Measurements from ENCODE around the gene RNF213. TPM values are rescaled to one million over a fixed set of nuclear protein-coding genes. Genes with fewer than 3 reads are reported as not detected.

Gene RNF213
- total RNA-seq, 3 donors from 2014 or later, result 96.0 to 111 (median 101) TPM

- TF ChIP-seq CTCF (IDR thresholded peaks at IDR 0.05), result no peak
- Histone ChIP-seq H3K4me3 (no peak overlapping the region), H3K27ac (no peak overlapping the region), H3K4me1 (no peaks in the 10 kb centered on the region), H3K36me3 (peaks cover 16% of the 10 kb centered on the region), H3K27me3 (no peaks in the 10 kb centered on the region), H3K9me3 (no peaks in the 10 kb centered on the region)
- intact Hi-C loops (cut with DNase I; ENCODE audit: low total_unique reads), result no loop called here
- no peak for DNase-seq (ENCODE audit: low spot score in 2 of 2)
Measured at GRCh38 chr17:80339731-80340456, 79.2 kb downstream of the RNF213 start.

DNA sequence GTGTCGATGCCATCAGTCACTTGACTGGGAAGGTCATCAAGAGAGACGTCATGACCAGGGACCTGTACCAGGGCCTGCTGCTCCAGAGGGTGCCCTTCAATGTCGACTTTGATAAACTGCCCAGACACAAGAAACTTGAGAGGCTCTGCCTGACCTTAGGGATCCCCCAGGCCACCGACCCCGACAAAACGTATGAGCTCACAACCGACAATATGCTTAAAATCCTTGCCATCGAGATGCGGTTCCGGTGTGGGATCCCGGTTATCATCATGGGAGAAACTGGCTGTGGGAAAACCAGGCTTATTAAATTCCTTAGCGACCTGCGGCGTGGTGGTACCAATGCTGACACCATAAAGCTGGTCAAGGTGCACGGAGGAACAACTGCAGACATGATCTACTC, 84.7 kb downstream of the RNF213 start:
- no peak overlapping the region for H3K27ac ChIP-seq
- H3K4me1 ChIP-seq, result no peaks in the 10 kb centered on the region
- peaks cover 34% of the 10 kb centered on the region for H3K36me3 ChIP-seq
- H3K4me3 ChIP-seq, result no peak overlapping the region
- no peaks in the 10 kb centered on the region for H3K9me3 ChIP-seq
- intact Hi-C loops (cut with DNase I; ENCODE audit: low total_unique reads), result no loop called here
- DNase-seq (ENCODE audit: low spot score in 2 of 2), result peak in 1 of 2 donors; percentile 40
- TF ChIP-seq POLR2A (IDR thresholded peaks at IDR 0.05), result no peak
- TF ChIP-seq POLR2AphosphoS5 (IDR thresholded peaks at IDR 0.05), result no peak
- TF ChIP-seq CTCF (IDR thresholded peaks at IDR 0.05), result no peak
- H3K27me3 ChIP-seq, result no peaks in the 10 kb centered on the region

DNA sequence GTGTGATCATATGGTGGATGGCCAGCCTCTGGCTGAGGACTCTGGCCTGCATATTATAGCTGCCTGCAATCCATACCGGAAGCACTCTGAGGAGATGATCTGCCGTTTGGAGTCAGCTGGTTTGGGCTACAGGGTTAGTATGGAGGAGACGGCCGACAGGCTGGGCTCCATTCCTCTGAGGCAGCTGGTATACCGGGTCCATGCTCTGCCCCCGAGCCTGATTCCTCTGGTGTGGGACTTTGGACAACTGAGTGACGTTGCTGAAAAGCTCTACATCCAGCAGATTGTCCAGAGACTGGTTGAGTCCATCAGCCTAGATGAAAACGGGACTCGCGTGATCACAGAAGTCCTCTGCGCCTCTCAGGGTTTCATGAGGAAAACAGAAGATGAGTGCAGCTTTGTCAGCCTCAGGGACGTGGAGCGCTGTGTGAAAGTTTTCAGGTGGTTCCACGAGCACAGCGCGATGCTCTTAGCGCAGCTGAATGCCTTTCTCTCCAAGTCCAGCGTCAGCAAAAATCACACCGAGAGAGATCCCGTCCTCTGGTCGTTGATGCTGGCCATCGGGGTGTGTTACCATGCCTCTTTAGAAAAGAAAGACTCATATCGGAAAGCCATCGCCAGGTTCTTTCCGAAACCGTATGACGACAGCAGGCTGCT, 85.3 kb downstream of the RNF213 start:
- intact Hi-C loops (cut with DNase I; ENCODE audit: low total_unique reads), result no loop called here
- Histone ChIP-seq H3K27me3 (no peaks in the 10 kb centered on the region), H3K27ac (no peak overlapping the region), H3K4me1 (no peaks in the 10 kb centered on the region), H3K4me3 (no peak overlapping the region), H3K9me3 (no peaks in the 10 kb centered on the region), H3K36me3 (peaks cover 41% of the 10 kb centered on the region)
- TF ChIP-seq CTCF (IDR thresholded peaks at IDR 0.05) (no peak), POLR2A (IDR thresholded peaks at IDR 0.05) (no peak), POLR2AphosphoS5 (IDR thresholded peaks at IDR 0.05) (no peak)
- peak in 1 of 2 donors; percentile 22 for DNase-seq (ENCODE audit: low spot score in 2 of 2)

GRCh38 chr17:80346498-80347275, 86.0 kb downstream of the RNF213 start:
- DNase-seq (ENCODE audit: low spot score in 2 of 2), result peak in 1 of 2 donors; percentile 39

More at GRCh38 chr17:80346498-80347275, 86.0 kb downstream of the RNF213 start:
- intact Hi-C loops (cut with DNase I; ENCODE audit: low total_unique reads), result no loop called here
- Histone ChIP-seq H3K4me1 (no peaks in the 10 kb centered on the region), H3K36me3 (peaks cover 42% of the 10 kb centered on the region), H3K4me3 (no peak overlapping the region), H3K27ac (no peak overlapping the region), H3K27me3 (no peaks in the 10 kb centered on the region), H3K9me3 (no peaks in the 10 kb centered on the region)
- TF ChIP-seq CTCF (IDR thresholded peaks at IDR 0.05), result no peak
